Measurements from ENCODE around the gene AHSP. TPM values are rescaled to one million over a fixed set of nuclear protein-coding genes. Genes with fewer than 3 reads are reported as not detected.
"Not testable (repeated sequence)": the region's sequence is repeated elsewhere in the genome, so short reads cannot be mapped to it uniquely, and the experiment has no call there.

AHSP gene
- total RNA-seq, 2 experiments from 2014 or later = not detected

GRCh38 chr16:31513884-31514283 lies 13.8 kb upstream of the AHSP start:
- no peak overlapping the region for H3K4me3 Mint-ChIP-seq
- peaks cover 2% of the 10 kb centered on the region for H3K27me3 Mint-ChIP-seq
- H3K9me3 Mint-ChIP-seq (ENCODE audit: low read depth) = peaks cover 5% of the 10 kb centered on the region
- intact Hi-C loops (cut with DNase I, micrococcal nuclease) = no loop called here
- H3K36me3 Mint-ChIP-seq (ENCODE audit: low read depth) = no peaks in the 10 kb centered on the region
- ChIA-PET CTCF (no interaction called here), POLR2A (no interaction called here)
- H3K27ac Mint-ChIP-seq = no peak overlapping the region
- no peak for DNase-seq
- ATAC-seq = no peak
- peaks cover 15% of the 10 kb centered on the region for H3K4me1 Mint-ChIP-seq

- Mint-ChIP-seq H3K36me3 (ENCODE audit: low read depth) (no peaks in the 10 kb centered on the region), H3K27me3 (peaks cover 2% of the 10 kb centered on the region), H3K9me3 (ENCODE audit: low read depth) (peaks cover 5% of the 10 kb centered on the region), H3K4me3 (no peak overlapping the region), H3K4me1 (no peaks in the 10 kb centered on the region), H3K27ac (no peak overlapping the region)
- CTCF ChIA-PET = no interaction called here
- DNase-seq = no peak
- POLR2A ChIA-PET = no interaction called here
- ATAC-seq = no peak
- intact Hi-C loops (cut with DNase I, micrococcal nuclease) = no loop called here
Measured at GRCh38 chr16:31517800-31518402, 9.8 kb upstream of the AHSP start.

DNA sequence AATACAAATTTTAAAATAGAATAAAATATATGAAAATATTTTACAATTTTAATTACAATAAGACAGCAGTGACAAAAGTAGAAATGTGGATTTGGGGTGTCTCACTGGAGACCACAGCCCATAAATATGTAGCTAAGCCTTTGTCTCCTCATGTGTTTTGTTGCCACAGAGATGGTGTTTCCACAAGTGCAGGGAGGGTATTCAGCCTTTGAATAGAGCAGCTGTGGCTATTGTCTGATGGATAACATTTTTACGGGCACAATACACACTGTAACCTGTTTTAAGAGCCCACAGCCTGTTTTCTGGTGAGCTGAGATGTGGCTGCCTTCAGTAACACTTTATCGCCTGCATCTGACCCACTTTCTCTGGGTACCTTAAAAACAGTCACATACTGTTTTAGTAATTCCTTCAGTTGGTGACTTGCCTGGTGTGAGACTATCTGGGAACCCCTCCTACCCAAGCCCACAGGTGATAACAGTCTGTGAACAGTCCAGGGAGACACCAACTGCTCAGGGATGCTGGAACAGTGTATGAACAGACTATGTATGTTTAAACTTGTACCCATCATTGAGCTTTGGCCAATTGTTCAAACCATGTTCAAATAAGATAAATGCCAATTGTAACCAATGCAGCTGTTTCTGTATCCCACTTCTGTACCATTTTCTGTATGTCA lies 7.8 kb upstream of the AHSP start:
- H3K27ac Mint-ChIP-seq = no peak overlapping the region
- POLR2A ChIA-PET = no interaction called here
- DNase-seq (no peak), ATAC-seq (no peak)
- intact Hi-C loops (cut with DNase I, micrococcal nuclease) = no loop called here
- peaks cover 5% of the 10 kb centered on the region for H3K9me3 Mint-ChIP-seq (ENCODE audit: low read depth)
- no peaks in the 10 kb centered on the region for H3K36me3 Mint-ChIP-seq (ENCODE audit: low read depth)
- no peaks in the 10 kb centered on the region for H3K4me1 Mint-ChIP-seq
- H3K27me3 Mint-ChIP-seq = peaks cover 2% of the 10 kb centered on the region
- H3K4me3 Mint-ChIP-seq = no peak overlapping the region
- CTCF ChIA-PET = interaction anchor here (1.6 kb wide), 1 partner anchor 9 kb away, joined by 6 read pairs; no protein-coding TSS in a partner anchor

DNA sequence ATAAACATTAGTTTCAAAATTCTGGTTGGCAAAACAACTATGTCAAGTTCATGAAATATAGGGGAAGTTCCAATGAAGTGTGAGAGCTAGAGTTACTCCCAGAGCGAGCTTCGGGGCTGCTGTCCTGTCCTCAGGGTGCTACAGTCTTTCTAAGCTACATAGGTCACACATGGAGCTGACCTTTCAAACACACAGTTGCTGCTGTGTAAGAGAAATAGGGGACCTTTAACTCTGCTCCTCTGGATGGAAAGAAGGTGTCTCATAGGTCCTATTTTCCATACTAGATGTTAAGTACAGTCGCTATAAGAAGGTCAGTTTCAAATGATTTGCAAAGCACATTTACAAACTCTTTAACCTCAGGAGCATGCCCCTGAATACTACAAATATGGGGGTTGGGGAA lies 6.3 kb upstream of the AHSP start:
- Mint-ChIP-seq H3K9me3 (ENCODE audit: low read depth) (peaks cover 5% of the 10 kb centered on the region), H3K27me3 (peaks cover 2% of the 10 kb centered on the region), H3K27ac (no peak overlapping the region), H3K4me1 (no peaks in the 10 kb centered on the region), H3K4me3 (no peak overlapping the region), H3K36me3 (ENCODE audit: low read depth) (no peaks in the 10 kb centered on the region)
- intact Hi-C loops (cut with DNase I, micrococcal nuclease) = no loop called here
- ChIA-PET POLR2A (no interaction called here), CTCF (interaction anchor here (0.7 kb wide), 1 partner anchor 61 kb away, joined by 4 read pairs; no protein-coding TSS in a partner anchor)
- no peak for DNase-seq
- ATAC-seq = no peak

DNA sequence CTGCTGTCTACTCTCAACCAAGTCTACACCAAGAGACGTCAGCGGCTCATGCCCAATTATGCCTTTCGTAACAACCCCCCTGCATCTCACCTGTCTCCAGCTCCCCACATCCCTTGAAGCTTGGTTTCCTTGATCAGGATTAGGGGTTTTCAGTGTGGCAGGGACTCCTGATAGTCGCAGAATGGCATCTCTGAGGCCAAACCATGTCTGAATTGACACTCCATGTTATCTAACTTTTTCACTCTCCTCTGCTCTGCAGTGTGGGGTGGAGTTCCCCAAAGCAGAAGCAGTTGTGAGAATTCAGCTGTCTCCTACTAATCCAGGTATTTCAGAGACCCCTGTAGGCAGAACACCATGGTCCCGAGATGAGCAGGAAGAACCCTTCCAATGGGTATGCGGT lies 5.6 kb upstream of the AHSP start:
- POLR2A ChIA-PET = no interaction called here
- ATAC-seq = no peak

GRCh38 chr16:31523768-31524167 lies 3.9 kb upstream of the AHSP start:
- intact Hi-C loops (cut with DNase I, micrococcal nuclease); CTCF ChIA-PET: not testable (repeated sequence)

More for the DNA sequence above, 5.6 kb upstream of the AHSP start:
- DNase-seq = no peak
- Mint-ChIP-seq H3K27ac (no peak overlapping the region), H3K27me3 (no peaks in the 10 kb centered on the region), H3K36me3 (ENCODE audit: low read depth) (no peaks in the 10 kb centered on the region), H3K4me3 (no peak overlapping the region), H3K9me3 (ENCODE audit: low read depth) (peaks cover 2% of the 10 kb centered on the region), H3K4me1 (no peaks in the 10 kb centered on the region)
- CTCF ChIA-PET = interaction anchor here (0.7 kb wide), 1 partner anchor 61 kb away, joined by 4 read pairs; no protein-coding TSS in a partner anchor
- intact Hi-C loops (cut with DNase I, micrococcal nuclease) = no loop called here

GRCh38 chr16:31525113-31525512 lies 2.6 kb upstream of the AHSP start:
- ATAC-seq = no peak
- H3K4me3 Mint-ChIP-seq = no peak overlapping the region
- H3K36me3 Mint-ChIP-seq (ENCODE audit: low read depth) = no peaks in the 10 kb centered on the region
- DNase-seq = no peak
- intact Hi-C loops (cut with DNase I, micrococcal nuclease) = no loop called here
- H3K4me1 Mint-ChIP-seq = peaks cover 17% of the 10 kb centered on the region
- H3K27me3 Mint-ChIP-seq = peaks cover 14% of the 10 kb centered on the region
- no peak overlapping the region for H3K27ac Mint-ChIP-seq
- ChIA-PET CTCF (no interaction called here), POLR2A (no interaction called here)
- H3K9me3 Mint-ChIP-seq (ENCODE audit: low read depth) = no peaks in the 10 kb centered on the region

More at GRCh38 chr16:31523768-31524167, 3.9 kb upstream of the AHSP start:
- H3K27ac Mint-ChIP-seq; DNase-seq; POLR2A ChIA-PET; H3K36me3 Mint-ChIP-seq (ENCODE audit: low read depth); H3K27me3 Mint-ChIP-seq; H3K4me3 Mint-ChIP-seq; ATAC-seq; H3K9me3 Mint-ChIP-seq (ENCODE audit: low read depth): not testable (repeated sequence)
- H3K4me1 Mint-ChIP-seq = peaks cover 11% of the 10 kb centered on the region

- DNase-seq (no peak), ATAC-seq (no peak)
- Mint-ChIP-seq H3K27ac (no peak overlapping the region), H3K4me1 (peaks cover 17% of the 10 kb centered on the region), H3K4me3 (peak overlapping the region; percentile 5), H3K9me3 (ENCODE audit: low read depth) (no peaks in the 10 kb centered on the region), H3K27me3 (peaks cover 14% of the 10 kb centered on the region), H3K36me3 (ENCODE audit: low read depth) (no peaks in the 10 kb centered on the region)
- intact Hi-C loops (cut with DNase I, micrococcal nuclease) = no loop called here
- POLR2A ChIA-PET = no interaction called here
- CTCF ChIA-PET = interaction anchor here (1.4 to 1.8 kb wide), 3 partner anchors 9 to 68 kb away, joined by 4 to 6 read pairs (median 6); no protein-coding TSS in a partner anchor
Measured at GRCh38 chr16:31528523-31529107, 915 bp downstream of the AHSP start.

DNA sequence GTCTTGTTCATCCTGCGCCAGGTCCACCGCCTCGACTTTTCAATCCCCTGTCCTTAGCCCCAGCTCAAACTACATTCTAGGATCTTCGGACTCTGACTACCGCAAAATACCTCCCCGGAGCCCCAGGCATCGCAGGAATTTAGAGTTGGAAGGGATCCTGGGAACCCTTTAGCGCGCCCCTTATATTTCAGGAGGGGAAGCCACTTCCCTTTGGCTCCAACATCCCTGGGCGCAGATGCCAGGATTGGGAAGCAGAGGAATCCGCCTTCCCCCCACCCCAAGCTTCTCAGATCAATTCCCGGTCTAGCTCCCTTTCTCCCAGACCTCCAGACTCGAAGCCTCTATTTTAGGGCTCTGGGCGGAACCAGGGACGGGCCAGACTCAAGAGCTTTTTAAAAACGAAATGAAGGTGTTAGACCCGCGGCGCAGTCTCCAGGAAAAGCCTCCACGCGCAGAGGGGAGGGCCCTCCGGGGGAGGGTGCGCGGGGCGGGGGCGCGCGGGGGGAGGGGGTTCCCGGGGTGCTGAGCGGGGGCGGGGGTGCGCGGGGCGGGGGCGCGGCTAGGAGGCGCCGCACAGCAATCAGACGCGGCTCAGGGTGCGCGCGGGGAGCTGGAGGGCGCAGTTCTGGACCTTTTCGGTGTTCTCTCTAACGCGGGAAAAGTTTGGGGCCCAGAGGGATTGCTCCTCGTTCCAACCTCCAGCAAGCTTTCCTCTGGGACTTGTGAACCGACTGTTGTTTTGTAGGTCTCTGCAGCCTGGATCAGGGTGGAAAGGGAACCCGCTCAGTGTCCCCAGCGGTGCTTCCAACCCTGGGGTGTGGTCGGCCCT lies 1.6 kb downstream of the AHSP start:
- ChIA-PET CTCF (interaction anchor here (1.4 to 1.8 kb wide), 4 partner anchors 9 to 69 kb away, joined by 3 to 6 read pairs (median 5); no protein-coding TSS in a partner anchor), POLR2A (no interaction called here)
- intact Hi-C loops (cut with DNase I, micrococcal nuclease) = no loop called here
- Mint-ChIP-seq H3K9me3 (ENCODE audit: low read depth) (no peaks in the 10 kb centered on the region), H3K27me3 (peaks cover 14% of the 10 kb centered on the region), H3K27ac (no peak overlapping the region), H3K36me3 (ENCODE audit: low read depth) (no peaks in the 10 kb centered on the region), H3K4me1 (peaks cover 17% of the 10 kb centered on the region), H3K4me3 (peak overlapping the region; percentile 5)
- ATAC-seq = peak; percentile 36
- DNase-seq = peak; percentile 28

GRCh38 chr16:31529937-31530312 lies 2.2 kb downstream of the AHSP start:
- no peak overlapping the region for H3K27ac Mint-ChIP-seq
- DNase-seq (no peak), ATAC-seq (no peak)
- peaks cover 14% of the 10 kb centered on the region for H3K27me3 Mint-ChIP-seq
- no peaks in the 10 kb centered on the region for H3K36me3 Mint-ChIP-seq (ENCODE audit: low read depth)
- intact Hi-C loops (cut with DNase I, micrococcal nuclease) = no loop called here
- H3K4me1 Mint-ChIP-seq = peaks cover 17% of the 10 kb centered on the region
- no peaks in the 10 kb centered on the region for H3K9me3 Mint-ChIP-seq (ENCODE audit: low read depth)
- no peak overlapping the region for H3K4me3 Mint-ChIP-seq
- CTCF ChIA-PET = interaction anchor here (1.4 to 1.8 kb wide), 4 partner anchors 10 to 69 kb away, joined by 3 to 6 read pairs (median 5); no protein-coding TSS in a partner anchor
- POLR2A ChIA-PET = no interaction called here

GRCh38 chr16:31530405-31530804 lies 2.7 kb downstream of the AHSP start:
- Mint-ChIP-seq H3K4me3 (no peak overlapping the region), H3K9me3 (ENCODE audit: low read depth) (no peaks in the 10 kb centered on the region), H3K4me1 (peaks cover 17% of the 10 kb centered on the region), H3K27ac (no peak overlapping the region), H3K27me3 (peaks cover 14% of the 10 kb centered on the region), H3K36me3 (ENCODE audit: low read depth) (no peaks in the 10 kb centered on the region)
- POLR2A ChIA-PET = no interaction called here
- CTCF ChIA-PET = interaction anchor here (1.5 kb wide), 2 partner anchors 20 to 28 kb away, joined by 3 to 4 read pairs; no protein-coding TSS in a partner anchor
- intact Hi-C loops (cut with DNase I, micrococcal nuclease) = no loop called here
- DNase-seq = no peak
- no peak for ATAC-seq
